Esophagus squamous epithelium (tissue), 5 donors: ENCODE data around the gene HS2ST1. TPM values are rescaled to one million over a fixed set of nuclear protein-coding genes. Genes with fewer than 3 reads are reported as not detected.

ENCODE experiments used
- DNase-seq: peaks from one replicate; lab custom pipeline; 2025; lab: John Stamatoyannopoulos, UW
- H3K27ac ChIP-seq, 4 donors: fragments of 200-600 bp; sonication (generic); one replicate each; pipeline ENCODE4 v1.5.1; 2016 to 2019; ENCODE audit warnings: mild to moderate bottlenecking in 1 of 4
- H3K27me3 ChIP-seq, 4 donors: fragments of 200-600 bp; sonication (generic); 1 replicate in 3 of 4; 2 replicates in 1 of 4; pipeline versions ENCODE4 v1.5.1 to v1.6.0; 2017 to 2021; ENCODE audit warnings: antibody characterized with exemption in 1 of 4
- H3K36me3 ChIP-seq, 3 donors: fragments of 200-600 bp; sonication (generic); one replicate each; pipeline ENCODE4 v1.5.1; 2016 to 2019
- H3K4me1 ChIP-seq, 3 donors: fragments of 200-600 bp; sonication (generic); one replicate each; pipeline ENCODE4 v1.5.1; 2017 to 2019
- H3K4me3 ChIP-seq, 4 donors: fragments of 200-600 bp; sonication (generic); 1 replicate in 3 of 4; 2 replicates in 1 of 4; pipeline ENCODE4 v1.5.1; 2016 to 2019; ENCODE audit warnings: mild to moderate bottlenecking in 2 of 4, moderate library complexity in 1 of 4
- H3K9me3 ChIP-seq, 3 donors: fragments of 200-600 bp; sonication (generic); one replicate each; pipeline ENCODE4 v1.5.1; 2016 to 2019
- CTCF ChIP-seq, 6 experiments: fragments of 450-650 bp in 4 of 6; fragments of 200-600 bp in 2 of 6; sonication (generic) in 2 of 6; IDR thresholded peaks; one replicate each; pipeline ENCODE4 v1.5.1; 2016 to 2019; ENCODE audit warnings: antibody characterized with exemption in 6 of 6, mild to moderate bottlenecking in 4 of 6, moderate library complexity in 4 of 6
- POLR2A ChIP-seq, 4 donors: fragments of 450-650 bp; IDR thresholded peaks; one replicate each; pipeline ENCODE4 v1.6.1; 2017; ENCODE audit warnings: antibody characterized with exemption in 4 of 4, mild to moderate bottlenecking in 4 of 4, moderate library complexity in 3 of 4
- WGBS, 2 donors: methylation state at CpG; one replicate each; pipeline ENCODE4 v1.1.5; 2018; 5-methylcytosine and 5-hydroxymethylcytosine counted together
- intact Hi-C: fragments of 100-400 bp; cut with DNase I; formaldehyde crosslinking; loops from one replicate; pipeline ENCODE4 v1.15.0; 2022
- total RNA-seq, 4 donors: library from RNA; depleted of rRNA; stranded (reverse); fragments of >200 nt; gene quantifications; one replicate each; pipeline ENCODE4 v1.1.0, GENCODE V29; 2016
- donor health status: DM: yes; HTN: yes; CAD: no.

HS2ST1 gene
- total RNA-seq, 4 donors from 2014 or later: 5.3 to 10.5 (median 9.1) TPM

DNA sequence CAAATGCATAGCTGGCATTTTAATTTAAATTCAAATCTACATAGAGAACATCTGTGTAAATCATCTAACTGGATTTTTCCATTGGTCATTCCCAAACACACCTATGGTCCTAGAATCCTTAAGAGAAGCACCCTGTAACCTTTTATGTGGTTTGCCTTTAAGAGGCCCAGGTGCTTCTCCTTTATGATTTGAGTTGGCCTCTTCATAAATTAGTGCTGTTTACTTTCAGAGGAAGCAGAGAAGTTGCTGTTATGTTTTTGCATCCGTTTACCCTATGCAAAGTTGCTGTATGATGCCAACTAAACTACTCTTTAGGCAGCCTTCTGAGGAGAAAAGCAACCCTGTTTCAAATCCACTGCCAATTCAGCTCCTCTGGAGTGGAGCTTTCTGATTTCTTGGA is 193.8 kb downstream of the HS2ST1 start:
- no peaks in the 10 kb centered on the region for H3K36me3 ChIP-seq
- no peaks in the 10 kb centered on the region for H3K9me3 ChIP-seq
- no peak overlapping the region for H3K4me3 ChIP-seq
- H3K27me3 ChIP-seq: no peaks in the 10 kb centered on the region
- DNase-seq: no peak
- H3K4me1 ChIP-seq: no peaks in the 10 kb centered on the region
- no peak for TF ChIP-seq CTCF (IDR thresholded peaks at IDR 0.05)
- TF ChIP-seq POLR2A (IDR thresholded peaks at IDR 0.05): no peak
- intact Hi-C loops: no loop called here
- no peak overlapping the region for H3K27ac ChIP-seq
- WGBS, 2 donors: 67 to 78% methylated on average over 1 of the region's 1 CpG

- WGBS, 2 donors: 95 to 100% methylated on average over 1 of the region's 1 CpG
- Histone ChIP-seq H3K4me1 (no peaks in the 10 kb centered on the region), H3K36me3 (no peaks in the 10 kb centered on the region), H3K27me3 (no peaks in the 10 kb centered on the region), H3K9me3 (no peaks in the 10 kb centered on the region), H3K27ac (no peak overlapping the region), H3K4me3 (no peak overlapping the region)
- DNase-seq: no peak
- intact Hi-C loops: no loop called here
- no peak for TF ChIP-seq POLR2A (IDR thresholded peaks at IDR 0.05)
- TF ChIP-seq CTCF (IDR thresholded peaks at IDR 0.05): no peak
Observed at GRCh38 chr1:87108814-87109411, 194.5 kb downstream of the HS2ST1 start.

DNA sequence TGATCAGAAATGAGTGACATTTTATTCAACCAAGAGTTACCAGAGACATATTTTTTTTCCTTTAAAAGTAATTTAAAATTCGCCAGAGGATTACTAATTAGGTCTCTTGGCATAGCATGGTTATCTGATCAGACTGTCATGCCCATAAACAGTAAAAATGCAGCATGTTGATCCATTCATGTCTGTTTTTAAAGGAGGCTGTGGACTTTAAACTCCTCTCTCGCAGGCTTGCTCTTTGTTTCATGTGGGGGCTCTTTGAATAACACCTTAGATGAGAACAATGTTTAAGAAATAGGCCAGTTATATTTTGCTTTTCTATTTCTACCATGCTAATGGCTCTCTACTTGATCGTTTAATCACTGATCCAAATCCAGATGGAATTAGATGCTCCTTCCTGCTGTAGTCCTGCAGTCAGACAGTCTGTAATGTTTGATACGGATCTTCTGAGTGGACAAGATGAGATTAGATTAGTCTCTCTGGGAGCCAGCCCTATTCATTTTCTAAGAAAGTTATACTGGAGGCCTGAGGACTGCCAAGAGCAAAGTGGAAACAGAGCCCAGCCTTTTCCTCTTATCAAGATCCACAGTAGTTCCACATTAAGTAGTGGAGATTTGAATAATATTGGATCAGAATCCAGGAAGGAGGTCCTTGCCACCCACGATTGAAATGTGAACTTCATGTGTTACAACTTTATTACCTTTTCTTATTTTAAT is 197.4 kb downstream of the HS2ST1 start:
- Histone ChIP-seq H3K4me3 (no peak overlapping the region), H3K4me1 (no peaks in the 10 kb centered on the region), H3K36me3 (no peaks in the 10 kb centered on the region), H3K27me3 (no peaks in the 10 kb centered on the region), H3K27ac (no peak overlapping the region), H3K9me3 (no peaks in the 10 kb centered on the region)
- 57 to 70% methylated on average over 5 of the region's 5 CpGs for WGBS, 2 donors
- intact Hi-C loops: no loop called here
- DNase-seq: no peak
- TF ChIP-seq CTCF (IDR thresholded peaks at IDR 0.05) (no peak), POLR2A (IDR thresholded peaks at IDR 0.05) (no peak)

DNA sequence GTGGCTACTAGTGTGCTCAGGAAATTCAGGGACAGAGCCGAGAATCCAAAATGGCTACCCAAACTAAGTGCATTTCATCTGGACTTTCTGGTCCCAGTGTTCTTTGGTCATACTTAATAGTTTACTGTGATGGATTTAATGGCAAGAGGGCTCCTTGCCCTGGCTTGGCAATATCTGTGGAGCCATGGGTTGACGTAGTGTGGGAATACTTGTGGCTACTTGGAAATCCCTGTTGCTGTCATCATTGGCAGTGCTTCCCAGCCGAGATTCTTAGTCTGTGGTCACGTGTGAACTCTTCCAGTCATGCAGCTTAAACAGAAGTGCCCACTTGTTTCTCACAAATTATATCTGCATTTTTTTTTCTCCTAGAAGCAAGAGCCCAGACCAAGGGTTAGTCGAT is 198.9 kb downstream of the HS2ST1 start:
- Histone ChIP-seq H3K36me3 (no peaks in the 10 kb centered on the region), H3K4me3 (no peak overlapping the region), H3K27me3 (no peaks in the 10 kb centered on the region), H3K9me3 (no peaks in the 10 kb centered on the region), H3K4me1 (no peaks in the 10 kb centered on the region), H3K27ac (no peak overlapping the region)
- no peak for DNase-seq
- 65 to 74% methylated on average over 4 to 5 of the region's 5 CpGs for WGBS, 2 donors
- intact Hi-C loops: no loop called here
- no peak for TF ChIP-seq CTCF (IDR thresholded peaks at IDR 0.05)
- no peak for TF ChIP-seq POLR2A (IDR thresholded peaks at IDR 0.05)

GRCh38 chr1:87115317-87115890 is 201.0 kb downstream of the HS2ST1 start:
- intact Hi-C loops: no loop called here
- TF ChIP-seq POLR2A (IDR thresholded peaks at IDR 0.05): no peak
- TF ChIP-seq CTCF (IDR thresholded peaks at IDR 0.05): no peak
- DNase-seq: no peak
- Histone ChIP-seq H3K9me3 (no peaks in the 10 kb centered on the region), H3K4me1 (no peaks in the 10 kb centered on the region), H3K4me3 (no peak overlapping the region), H3K27me3 (no peaks in the 10 kb centered on the region), H3K36me3 (no peaks in the 10 kb centered on the region), H3K27ac (no peak overlapping the region)
- WGBS, 2 donors: 41 to 51% methylated on average over 3 of the region's 3 CpGs
